PFSK-1 (cell line): ENCODE results near the gene HECTD2.

Experiments
- FOXP2 ChIP-seq: optimal IDR thresholded peaks from 2 replicates; pipeline ENCODE3; 2011; ENCODE audit warnings: borderline replicate concordance, control low read depth, inconsistent platforms; ENCODE audit not compliant: insufficient read depth; ENCODE audit errors: extremely low read length, extremely low read depth
- POLR2AphosphoS5 ChIP-seq: IDR thresholded peaks from 2 replicates; pipeline ENCODE4 v1.6.1; 2012; ENCODE audit warnings: low read depth, mild to moderate bottlenecking, control low read depth, low read length, moderate library complexity
- REST ChIP-seq, 2 experiments: IDR thresholded peaks; 2 replicates each; pipeline versions ENCODE4 v1.6.1 to v1.8.0; 2011 to 2012; ENCODE audit warnings: low read depth in 2 of 2, low read length in 2 of 2, control low read depth in 1 of 2, inconsistent platforms in 1 of 2, mild to moderate bottlenecking in 1 of 2, moderate library complexity in 1 of 2; ENCODE audit not compliant: insufficient read depth in 1 of 2
- SIN3A ChIP-seq: IDR thresholded peaks from 2 replicates; pipeline ENCODE4 v1.6.1; 2012; ENCODE audit warnings: mild to moderate bottlenecking, low read length, moderate library complexity, borderline replicate concordance; ENCODE audit not compliant: insufficient read depth
- TAF1 ChIP-seq: IDR thresholded peaks from 2 replicates; pipeline ENCODE4 v1.6.1; 2012; ENCODE audit warnings: low read length, control low read depth, borderline replicate concordance; ENCODE audit not compliant: insufficient read depth

GRCh38 chr10:91557651-91558111 lies 147.5 kb downstream of the HECTD2 start:
- TF ChIP-seq POLR2AphosphoS5, result no peak
- no peak for TF ChIP-seq REST (IDR thresholded peaks at IDR 0.05; ENCODE audit: insufficient read depth in 1 of 2, low read depth in 2 of 2, low read length in 2 of 2)
- no peak for TF ChIP-seq SIN3A
- TF ChIP-seq TAF1, result no peak
- TF ChIP-seq FOXP2, result no peak
